Osteoblast (primary cell): ENCODE measurements around the gene LCN6. TPM values are rescaled to one million over a fixed set of nuclear protein-coding genes. Genes with fewer than 3 reads are reported as not detected.

ENCODE experiments used
- DNase-seq: peaks from one replicate; pipeline ENCODE4 v3.0.0; 2011; ENCODE audit warnings: low spot score, mixed read lengths; ENCODE audit not compliant: insufficient read length; ENCODE audit errors: missing footprints
- H2AFZ ChIP-seq: 2 replicates; pipeline ENCODE4 v1.6.0; 2011; ENCODE audit warnings: mild to moderate bottlenecking, low read length
- H3K27ac ChIP-seq: 2 replicates; pipeline ENCODE4 v1.5.1; 2011; ENCODE audit warnings: mild to moderate bottlenecking, low read depth, low read length, moderate library complexity
- H3K27me3 ChIP-seq: 2 replicates; pipeline ENCODE4 v1.6.0; 2012; ENCODE audit warnings: mild to moderate bottlenecking, control low read depth, inconsistent platforms, low read length, moderate library complexity; ENCODE audit not compliant: insufficient read depth
- H3K36me3 ChIP-seq: 2 replicates; pipeline ENCODE4 v1.5.1; 2011; ENCODE audit warnings: mild to moderate bottlenecking, low read length, control low read depth, moderate library complexity; ENCODE audit not compliant: insufficient read depth
- H3K4me1 ChIP-seq: 2 replicates; pipeline ENCODE4 v1.5.1; 2011; ENCODE audit warnings: mild to moderate bottlenecking, low read length, control low read depth, moderate library complexity; ENCODE audit not compliant: insufficient read depth
- H3K4me2 ChIP-seq: 2 replicates; pipeline ENCODE4 v1.6.0; 2011; ENCODE audit warnings: mild to moderate bottlenecking, low read length; ENCODE audit not compliant: insufficient read depth
- H3K4me3 ChIP-seq: fragments of 200-600 bp; sonication (generic); 3 replicates; pipeline ENCODE4 v1.5.1; 2012; ENCODE audit warnings: mild to moderate bottlenecking, low read length, inconsistent platforms; ENCODE audit not compliant: insufficient read depth
- H3K79me2 ChIP-seq: 2 replicates; pipeline ENCODE4 v1.6.0; 2012; ENCODE audit warnings: mild to moderate bottlenecking, low read length, control low read depth, inconsistent platforms; ENCODE audit not compliant: insufficient read depth
- H3K9me3 ChIP-seq: 2 replicates; pipeline ENCODE4 v1.5.1; 2011; ENCODE audit warnings: low read depth, low read length, control low read depth
- H4K20me1 ChIP-seq: 2 replicates; pipeline ENCODE4 v1.6.0; 2012; ENCODE audit warnings: mild to moderate bottlenecking, low read length, control low read depth; ENCODE audit not compliant: insufficient read depth
- CTCF ChIP-seq: IDR thresholded peaks from 2 replicates; pipeline ENCODE4 v1.5.1; 2011; ENCODE audit warnings: mild to moderate bottlenecking, low read depth, low read length, moderate library complexity; ENCODE audit errors: extremely low read depth
- total RNA-seq: library from RNA; depleted of rRNA; stranded (reverse); fragments of >200 nt; gene quantifications from 2 replicates; pipeline ENCODE4 v1.2.3, GENCODE V29; 2012

Gene LCN6
- total RNA-seq, 1 donor = not detected

GRCh38 chr9:136759436-136760325 is 11.4 kb upstream of the LCN6 start:
- Histone ChIP-seq H3K4me3 (no peak overlapping the region), H3K9me3 (peaks cover 6% of the 10 kb centered on the region), H4K20me1 (no peaks in the 10 kb centered on the region), H3K4me2 (no peak overlapping the region), H3K79me2 (no peaks in the 10 kb centered on the region), H2AFZ (no peak overlapping the region), H3K36me3 (no peaks in the 10 kb centered on the region), H3K4me1 (no peaks in the 10 kb centered on the region), H3K27ac (no peak overlapping the region), H3K27me3 (no peaks in the 10 kb centered on the region)
- DNase-seq = peak; percentile 72
- no peak for TF ChIP-seq CTCF

- Histone ChIP-seq H4K20me1 (no peaks in the 10 kb centered on the region), H3K27ac (no peak overlapping the region), H2AFZ (no peak overlapping the region), H3K4me1 (no peaks in the 10 kb centered on the region), H3K79me2 (no peaks in the 10 kb centered on the region), H3K4me3 (no peak overlapping the region), H3K9me3 (peaks cover 6% of the 10 kb centered on the region), H3K4me2 (no peak overlapping the region), H3K27me3 (no peaks in the 10 kb centered on the region), H3K36me3 (no peaks in the 10 kb centered on the region)
- no peak for TF ChIP-seq CTCF
- peak; percentile 63 for DNase-seq
Observed at GRCh38 chr9:136759001-136759400, 10.7 kb upstream of the LCN6 start.

GRCh38 chr9:136757751-136758140 is 9.4 kb upstream of the LCN6 start:
- Histone ChIP-seq H3K4me2 (no peak overlapping the region), H3K79me2 (no peaks in the 10 kb centered on the region), H3K36me3 (no peaks in the 10 kb centered on the region), H3K4me3 (no peak overlapping the region), H4K20me1 (no peaks in the 10 kb centered on the region), H3K27ac (no peak overlapping the region), H2AFZ (no peak overlapping the region), H3K4me1 (no peaks in the 10 kb centered on the region), H3K27me3 (no peaks in the 10 kb centered on the region), H3K9me3 (peaks cover 6% of the 10 kb centered on the region)
- no peak for TF ChIP-seq CTCF
- peak; percentile 57 for DNase-seq

- peak; percentile 47 for DNase-seq
- H3K4me3 ChIP-seq = no peak overlapping the region
- H3K9me3 ChIP-seq = peaks cover 6% of the 10 kb centered on the region
- H4K20me1 ChIP-seq = no peaks in the 10 kb centered on the region
- H2AFZ ChIP-seq = no peak overlapping the region
- no peak overlapping the region for H3K27ac ChIP-seq
- no peaks in the 10 kb centered on the region for H3K27me3 ChIP-seq
- no peaks in the 10 kb centered on the region for H3K79me2 ChIP-seq
- no peak for TF ChIP-seq CTCF
- no peaks in the 10 kb centered on the region for H3K4me1 ChIP-seq
- H3K4me2 ChIP-seq = no peak overlapping the region
- no peaks in the 10 kb centered on the region for H3K36me3 ChIP-seq
Observed at GRCh38 chr9:136757328-136757727, 9.0 kb upstream of the LCN6 start.
